Progenitor cell of endocrine pancreas (in vitro differentiated cells): ENCODE data around the gene ADSL. TPM values are rescaled to one million over a fixed set of nuclear protein-coding genes. Genes with fewer than 3 reads are reported as not detected.

Experiments
- DNase-seq: peaks from one replicate; pipeline ENCODE4 v3.0.0; 2021; ENCODE audit warnings: low spot score; ENCODE audit not compliant: unreplicated experiment
- H3K27ac Mint-ChIP-seq: 2 replicates; pipeline ENCODE4 v1.8.0; 2021; ENCODE audit warnings: mild to moderate bottlenecking, moderate library complexity, mixed read lengths
- H3K27me3 Mint-ChIP-seq: 2 replicates; pipeline ENCODE4 v1.8.0; 2021; ENCODE audit warnings: mixed read lengths
- H3K36me3 Mint-ChIP-seq: 2 replicates; pipeline ENCODE4 v1.8.0; 2022; ENCODE audit warnings: mixed read lengths; ENCODE audit not compliant: insufficient read depth
- H3K4me1 Mint-ChIP-seq: 2 replicates; pipeline ENCODE4 v1.8.0; 2021; ENCODE audit warnings: low read depth, mixed read lengths
- H3K4me3 Mint-ChIP-seq: 2 replicates; pipeline ENCODE4 v1.8.0; 2021; ENCODE audit warnings: low read depth, mild to moderate bottlenecking, moderate library complexity, mixed read lengths
- H3K9me3 Mint-ChIP-seq: 2 replicates; pipeline ENCODE4 v1.8.0; 2021; ENCODE audit warnings: low read depth, mixed read lengths
- CTCF ChIP-seq: fragments of 200-600 bp; sonication (generic); IDR thresholded peaks from one replicate; pipeline ENCODE4 v1.5.0; 2021; ENCODE audit warnings: antibody characterized with exemption, mild to moderate bottlenecking; ENCODE audit not compliant: unreplicated experiment
- total RNA-seq: library from RNA; stranded (reverse); gene quantifications from 2 replicates; pipeline ENCODE4 v1.2.1, GENCODE V29; 2021

ADSL gene
- total RNA-seq, 1 donor from 2014 or later, result 85.0 TPM

DNA sequence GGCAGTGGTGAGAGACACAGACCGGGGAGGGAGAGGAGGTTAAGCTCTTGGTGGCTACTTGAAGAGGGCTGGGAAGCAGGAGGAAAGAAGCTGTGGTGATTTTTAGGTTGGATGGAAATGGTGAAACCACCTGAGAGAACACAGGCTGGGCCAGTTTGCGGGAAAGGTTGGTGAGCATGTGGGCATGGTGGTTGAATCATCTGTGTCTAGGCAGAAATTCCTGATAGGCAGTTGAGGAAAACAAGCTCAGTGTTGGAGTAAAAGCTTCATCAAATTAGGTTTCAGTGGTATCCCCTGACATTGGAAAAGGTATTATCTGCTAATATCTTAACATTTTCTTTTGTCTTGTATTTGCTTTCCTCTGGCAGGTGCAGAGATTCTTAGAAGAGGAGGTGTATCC lies 19.8 kb downstream of the ADSL start:
- H3K4me3 Mint-ChIP-seq, result no peak overlapping the region
- no peak overlapping the region for H3K27ac Mint-ChIP-seq
- DNase-seq, result no peak
- no peak for TF ChIP-seq CTCF
- peaks cover 47% of the 10 kb centered on the region for H3K36me3 Mint-ChIP-seq
- H3K27me3 Mint-ChIP-seq, result no peaks in the 10 kb centered on the region
- H3K9me3 Mint-ChIP-seq, result no peaks in the 10 kb centered on the region
- no peaks in the 10 kb centered on the region for H3K4me1 Mint-ChIP-seq

DNA sequence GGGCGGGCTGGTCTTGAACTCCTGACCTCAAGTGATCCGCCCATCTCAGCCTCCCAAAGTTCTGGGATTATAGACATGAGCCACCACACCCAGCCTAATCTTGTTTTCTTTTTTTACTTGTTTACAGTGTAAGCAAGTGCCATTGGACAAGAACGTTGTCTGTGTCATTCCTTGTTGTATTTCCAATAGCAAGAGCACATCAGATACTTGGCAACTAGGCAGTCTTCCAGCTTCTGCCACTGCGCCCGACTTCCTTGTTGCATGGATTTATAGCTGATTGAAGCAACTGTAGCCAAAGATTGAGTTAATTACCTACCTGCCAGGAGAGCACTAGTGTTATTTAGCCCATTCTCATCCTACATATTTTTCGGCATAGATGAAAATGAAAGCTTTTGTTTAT lies 21.0 kb downstream of the ADSL start:
- Mint-ChIP-seq H3K27me3 (no peaks in the 10 kb centered on the region), H3K4me1 (peaks cover 4% of the 10 kb centered on the region), H3K4me3 (no peak overlapping the region), H3K36me3 (peaks cover 37% of the 10 kb centered on the region), H3K9me3 (no peaks in the 10 kb centered on the region), H3K27ac (no peak overlapping the region)
- DNase-seq, result no peak
- TF ChIP-seq CTCF, result no peak

DNA sequence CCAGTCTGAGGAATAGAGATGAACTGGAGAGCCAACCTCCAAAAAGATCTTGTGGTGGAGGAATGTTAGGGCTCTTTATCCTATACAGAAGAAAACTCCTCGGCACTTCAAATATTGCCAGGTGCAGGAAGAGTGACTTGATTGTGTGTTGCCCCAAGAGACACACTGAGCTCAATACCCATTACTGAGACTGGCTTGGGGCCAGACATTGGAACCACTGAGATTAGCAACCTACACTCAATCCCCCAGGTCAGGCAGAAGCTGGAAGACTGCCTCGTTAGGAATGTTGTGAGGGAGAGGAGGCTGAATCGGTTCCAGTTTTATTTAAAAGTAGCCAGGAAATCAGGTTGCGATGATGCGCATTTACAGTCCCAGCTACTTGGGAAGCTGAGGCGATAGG lies 21.7 kb downstream of the ADSL start:
- Mint-ChIP-seq H3K9me3 (no peaks in the 10 kb centered on the region), H3K27me3 (no peaks in the 10 kb centered on the region), H3K4me1 (peaks cover 4% of the 10 kb centered on the region), H3K27ac (peak overlapping the region; percentile 3), H3K4me3 (no peak overlapping the region), H3K36me3 (peaks cover 32% of the 10 kb centered on the region)
- no peak for TF ChIP-seq CTCF
- no peak for DNase-seq

DNA sequence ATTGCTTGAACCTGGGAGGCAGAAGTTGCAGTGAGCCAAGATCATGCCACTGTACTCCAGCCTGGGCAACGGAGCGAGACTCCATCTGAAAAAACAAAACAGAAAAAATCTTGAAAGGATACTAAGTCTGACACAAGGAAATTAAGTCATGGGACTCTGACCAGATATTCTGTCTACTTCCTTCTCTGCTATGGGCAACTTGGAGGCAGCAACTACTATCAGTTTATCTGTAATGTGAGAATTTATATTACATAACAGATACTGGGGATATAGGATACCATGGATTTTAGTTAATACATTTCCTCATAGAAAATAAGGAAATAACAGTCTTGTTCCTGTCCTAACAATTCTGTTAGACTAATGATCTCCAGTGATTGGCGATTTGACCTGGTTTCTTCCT lies 22.5 kb downstream of the ADSL start:
- DNase-seq, result no peak
- H3K27me3 Mint-ChIP-seq, result no peaks in the 10 kb centered on the region
- H3K9me3 Mint-ChIP-seq, result no peaks in the 10 kb centered on the region
- peaks cover 29% of the 10 kb centered on the region for H3K36me3 Mint-ChIP-seq
- peaks cover 4% of the 10 kb centered on the region for H3K4me1 Mint-ChIP-seq
- H3K27ac Mint-ChIP-seq, result no peak overlapping the region
- no peak overlapping the region for H3K4me3 Mint-ChIP-seq
- TF ChIP-seq CTCF, result no peak

DNA sequence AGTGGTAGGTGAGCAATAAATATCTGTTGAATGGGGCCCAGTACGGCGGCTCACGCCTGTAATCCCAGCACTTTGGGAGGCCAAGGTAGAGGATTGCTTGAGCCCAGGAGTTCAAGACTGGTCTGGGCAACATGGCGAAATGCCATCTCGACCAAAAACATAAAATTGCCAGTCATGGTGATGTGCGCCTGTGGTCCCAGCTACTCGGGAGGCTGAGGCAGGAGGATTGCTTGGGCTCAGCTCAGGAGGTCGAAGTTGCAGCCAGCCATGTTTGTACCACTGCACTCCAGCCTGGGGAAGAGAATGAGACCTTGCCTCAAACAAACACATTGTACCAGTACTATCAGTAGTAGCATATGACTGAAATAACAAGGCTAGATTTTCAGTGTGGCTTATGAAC lies 28.3 kb downstream of the ADSL start:
- no peak for DNase-seq
- Mint-ChIP-seq H3K4me1 (peaks cover 7% of the 10 kb centered on the region), H3K9me3 (no peaks in the 10 kb centered on the region), H3K36me3 (peaks cover 2% of the 10 kb centered on the region), H3K27me3 (no peaks in the 10 kb centered on the region), H3K4me3 (no peak overlapping the region), H3K27ac (no peak overlapping the region)
- no peak for TF ChIP-seq CTCF
